ENCODE data around the gene CREBBP.

CREBBP gene

DNA sequence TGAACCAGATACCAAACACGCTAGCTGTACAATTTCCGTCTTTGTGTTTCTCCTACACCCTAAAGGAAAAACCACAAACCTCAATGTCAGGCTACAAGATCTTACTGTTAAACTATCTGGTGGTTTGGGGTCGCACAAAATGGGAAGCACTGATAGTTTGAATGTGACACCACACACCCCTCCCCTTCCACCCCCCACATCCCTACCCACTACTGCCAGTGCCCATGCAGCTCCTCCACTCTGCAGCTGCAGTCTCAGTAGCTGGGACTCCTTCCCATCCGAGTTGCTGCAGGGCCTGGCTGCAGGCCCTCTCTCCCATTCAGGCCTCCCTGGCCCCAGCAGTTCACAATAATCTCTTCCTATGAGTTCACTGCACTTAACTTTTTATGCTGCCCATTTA lies 181.6 kb downstream of the CREBBP start:
- peak; percentile 60 for DNase-seq

DNA sequence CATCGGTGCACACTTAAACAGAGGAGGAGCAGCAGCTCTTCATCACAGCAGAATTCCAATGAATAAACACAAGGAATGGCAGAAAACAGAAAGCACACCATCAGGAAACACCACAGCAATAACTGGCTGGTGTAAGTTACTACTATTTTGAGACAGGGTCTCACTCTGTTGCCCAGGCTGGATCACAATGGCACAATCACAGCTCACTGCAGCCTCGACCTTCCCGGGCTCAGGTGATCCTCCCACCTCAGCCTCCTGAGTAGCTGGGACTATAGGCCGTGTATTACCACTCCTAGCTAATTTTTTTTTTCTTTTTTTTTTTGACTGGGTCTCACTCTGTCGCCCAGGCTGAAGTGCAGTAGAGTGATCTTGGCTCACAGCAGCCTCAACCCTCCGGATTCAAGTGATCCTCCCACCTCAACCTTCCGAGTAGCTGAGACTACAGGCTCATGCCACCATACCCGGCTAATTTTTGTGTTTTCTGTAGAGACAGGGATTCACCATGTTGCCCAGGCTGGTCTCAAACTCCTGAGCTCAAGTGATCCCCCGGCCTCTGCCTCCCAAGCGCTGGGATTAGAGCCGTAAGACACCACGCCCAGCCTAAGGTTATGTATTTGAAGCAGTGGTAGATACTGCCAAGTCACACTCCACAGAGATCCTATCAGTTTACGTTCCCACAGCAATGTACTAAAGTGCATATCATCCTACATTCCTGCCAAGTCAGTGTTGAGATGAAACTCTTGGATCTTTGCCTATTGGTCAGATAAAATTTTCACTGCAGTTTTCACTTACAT lies 183.9 kb downstream of the CREBBP start:
- DNase-seq: no peak

- no peak for DNase-seq
These were observed 184.7 kb downstream of the CREBBP start for GRCh38 chr16:3695610-3696369.

- no peak for DNase-seq
These were observed 186.5 kb downstream of the CREBBP start for GRCh38 chr16:3694051-3694450.

DNA sequence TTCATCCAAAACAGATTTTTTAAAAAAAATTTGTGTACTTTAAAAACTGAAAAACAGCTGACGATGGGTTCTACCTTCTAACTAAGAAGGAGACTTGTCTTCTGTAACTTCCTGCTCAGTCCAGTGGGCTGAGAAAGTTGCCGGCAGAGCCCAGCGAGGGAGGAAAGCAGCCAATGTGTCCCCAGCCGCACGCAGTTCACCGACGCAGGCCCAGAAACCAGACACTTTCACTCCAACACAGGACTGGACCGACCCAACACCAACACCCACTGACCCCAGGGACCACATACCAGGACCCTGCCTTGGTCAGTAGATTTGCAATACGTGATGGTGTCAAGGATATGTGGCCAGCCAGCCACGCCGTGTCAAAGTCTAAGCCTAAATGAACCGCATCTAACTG lies 188.8 kb downstream of the CREBBP start:
- no peak for DNase-seq

DNA sequence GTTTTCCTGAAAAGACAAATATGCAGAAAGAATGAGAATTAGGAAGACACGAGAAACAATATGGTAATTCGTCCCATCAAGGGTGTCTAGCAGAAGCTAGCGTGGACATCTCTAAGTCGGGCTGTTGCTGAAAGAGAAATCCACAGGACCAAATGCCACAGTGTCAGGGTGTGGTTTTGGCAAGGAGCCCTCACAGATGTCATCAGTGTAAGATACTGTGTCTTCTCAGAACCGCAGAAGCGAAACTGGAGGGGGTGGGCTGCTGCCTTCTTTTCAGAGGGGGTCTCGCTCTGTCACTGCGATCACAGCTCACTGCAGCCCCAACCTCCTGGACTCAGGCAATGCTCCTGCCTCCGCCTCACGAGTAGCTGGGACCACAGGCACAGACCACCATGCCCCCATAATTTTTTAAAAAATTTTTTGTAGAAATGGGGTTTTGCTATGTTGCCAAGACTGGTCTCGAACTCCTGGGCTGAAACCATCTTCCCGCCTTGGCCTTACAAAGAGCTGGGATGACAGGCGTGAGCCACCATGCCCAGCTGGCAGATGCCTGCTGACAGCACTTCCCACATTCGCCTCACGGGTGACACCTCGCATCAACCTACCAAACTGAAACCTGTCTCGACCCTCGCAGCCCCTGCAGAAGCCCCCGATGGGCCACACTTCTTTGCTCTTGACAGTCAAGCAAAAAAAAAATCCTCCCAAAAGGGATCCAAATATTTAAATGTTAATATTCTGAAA lies 189.4 kb downstream of the CREBBP start:
- DNase-seq: no peak

- peak; percentile 6 for DNase-seq
These were observed 190.0 kb downstream of the CREBBP start for GRCh38 chr16:3690470-3690928.

GRCh38 chr16:3689731-3690130 lies 190.8 kb downstream of the CREBBP start:
- DNase-seq: no peak

GRCh38 chr16:3687792-3688191 lies 192.7 kb downstream of the CREBBP start:
- DNase-seq: no peak

- DNase-seq: no peak
These were observed 193.5 kb downstream of the CREBBP start for GRCh38 chr16:3687021-3687420.

DNA sequence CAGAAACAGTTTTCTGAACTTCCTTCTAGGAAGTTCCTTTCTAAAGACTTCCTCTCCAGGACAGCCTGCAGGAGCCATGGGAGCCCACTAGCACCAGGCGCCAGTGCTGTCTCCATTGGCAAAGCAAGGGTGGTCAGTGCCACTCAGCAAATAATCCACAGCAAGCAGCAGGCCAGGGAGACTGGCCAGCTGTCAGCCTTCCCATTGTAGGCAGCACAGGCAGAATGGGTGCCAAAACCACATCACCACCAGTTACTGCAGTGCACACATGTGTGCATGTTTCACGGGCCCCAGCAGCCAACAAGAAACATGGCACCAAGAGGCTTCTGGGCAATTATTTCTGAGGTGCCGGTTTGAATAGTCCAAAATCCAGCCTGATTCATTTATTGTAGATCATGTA lies 199.3 kb downstream of the CREBBP start:
- DNase-seq: no peak

GRCh38 chr16:3677994-3678393 lies 202.5 kb downstream of the CREBBP start:
- DNase-seq: no peak

- DNase-seq: no peak
These were observed 204.8 kb downstream of the CREBBP start for GRCh38 chr16:3675601-3676130.

All from GF-D8 (cell line).